SK-N-MC (cell line): Measurements from ENCODE around the gene ANKEF1.

Experiments
- EZH2 ChIP-seq: fragments of 200-600 bp; sonication (generic); IDR thresholded peaks from one replicate; pipeline ENCODE4 v1.6.1; 2017; ENCODE audit warnings: antibody characterized with exemption
- POLR2AphosphoS5 ChIP-seq: IDR thresholded peaks from 2 replicates; pipeline ENCODE4 v1.6.1; 2012; ENCODE audit warnings: mild to moderate bottlenecking, low read depth, low read length, borderline replicate concordance

DNA sequence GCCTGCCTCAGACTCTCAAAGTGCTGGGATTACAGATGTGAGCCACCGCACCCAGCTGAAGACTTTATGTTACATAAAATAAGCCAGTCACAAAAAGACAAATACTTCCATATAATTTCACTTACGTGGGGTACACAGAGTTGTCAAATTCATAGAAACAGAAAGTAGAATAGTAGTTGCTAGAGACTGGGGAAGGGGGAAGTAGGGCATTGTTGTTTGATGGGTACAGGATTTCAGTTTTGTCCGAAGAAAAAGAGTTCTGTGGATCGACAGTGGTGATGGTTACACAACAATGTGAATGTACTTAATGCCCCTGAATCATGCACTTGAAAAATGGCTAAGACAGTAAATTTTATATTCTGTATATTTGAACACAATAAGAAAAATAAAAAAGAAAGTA, 41.6 kb upstream of the ANKEF1 start:
- TF ChIP-seq POLR2AphosphoS5, result no peak
- no peak for TF ChIP-seq EZH2
